Vagina (tissue), 2 donors: ENCODE data around the gene DNTT. TPM values are rescaled to one million over a fixed set of nuclear protein-coding genes. Genes with fewer than 3 reads are reported as not detected.

Source experiments
- DNase-seq, 2 donors: peaks; one replicate each; pipeline ENCODE4 v3.0.0-alpha.2; 2017; ENCODE audit errors: extremely low spot score in 2 of 2
- H3K27ac ChIP-seq: fragments of 200-600 bp; sonication (generic); one replicate; pipeline ENCODE4 v1.5.1; 2019
- H3K27me3 ChIP-seq: fragments of 200-600 bp; sonication (generic); one replicate; pipeline ENCODE4 v1.5.1; 2019
- H3K36me3 ChIP-seq, 2 donors: fragments of 200-600 bp; sonication (generic); one replicate each; pipeline ENCODE4 v1.5.1; 2017 to 2019
- H3K4me1 ChIP-seq: fragments of 200-600 bp; sonication (generic); one replicate; pipeline ENCODE4 v1.5.1; 2019
- H3K4me3 ChIP-seq, 2 donors: fragments of 200-600 bp; sonication (generic); 1 replicate in 1 of 2; 2 replicates in 1 of 2; pipeline ENCODE4 v1.5.1; 2016 to 2019
- H3K9me3 ChIP-seq: fragments of 200-600 bp; sonication (generic); one replicate; pipeline ENCODE4 v1.5.1; 2019
- POLR2A ChIP-seq, 2 donors: fragments of 450-650 bp; IDR thresholded peaks; one replicate each; pipeline ENCODE4 v1.6.1; 2017; ENCODE audit warnings: antibody characterized with exemption in 2 of 2, mild to moderate bottlenecking in 2 of 2, moderate library complexity in 2 of 2
- POLR2AphosphoS5 ChIP-seq, 2 donors: sonication (generic); formaldehyde crosslinking; IDR thresholded peaks; one replicate each; pipeline ENCODE4 v1.9.0; 2017; ENCODE audit warnings: antibody characterized with exemption in 2 of 2, mild to moderate bottlenecking in 2 of 2, low read depth in 1 of 2; ENCODE audit not compliant: insufficient read depth in 1 of 2
- intact Hi-C: fragments of 100-400 bp; cut with DNase I; formaldehyde crosslinking; loops from one replicate; pipeline ENCODE4 v1.15.1; 2023
- total RNA-seq: library from RNA; depleted of rRNA; stranded (reverse); fragments of >200 nt; gene quantifications from one replicate; pipeline ENCODE4 v1.2.3, GENCODE V29; 2016
- TF ChIP-seq, protein P1 (sequence below), 3 experiments: fragments of 450-650 bp in 2 of 3; fragments of 200-600 bp in 1 of 3; sonication (generic) in 1 of 3; IDR thresholded peaks; one replicate each; pipeline ENCODE4 v1.5.1; 2017 to 2019; ENCODE audit warnings: antibody characterized with exemption in 3 of 3, mild to moderate bottlenecking in 2 of 3, moderate library complexity in 2 of 3

The DNTT gene
- total RNA-seq, 1 donor from 2014 or later: not detected

DNA sequence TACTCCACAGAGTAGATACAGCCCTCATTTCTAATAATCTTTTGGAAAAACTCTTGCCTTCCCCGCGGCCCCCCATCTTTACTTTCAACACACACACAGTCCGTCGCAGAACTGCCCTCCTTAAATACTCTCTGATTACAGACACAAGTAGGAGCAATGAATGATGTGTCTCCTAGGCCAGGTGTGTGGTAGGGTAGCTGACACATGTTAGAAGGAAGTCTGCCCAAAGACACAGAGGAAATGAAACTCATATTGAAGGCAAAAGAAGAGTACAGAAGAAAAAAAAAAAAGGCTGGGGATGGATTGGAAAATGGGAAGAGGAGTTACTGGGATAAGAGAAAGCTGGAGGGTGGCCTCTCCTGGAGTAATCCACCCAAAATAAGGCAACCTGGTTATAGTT is 39.9 kb downstream of the DNTT start:
- no peaks in the 10 kb centered on the region for H3K4me1 ChIP-seq
- no peaks in the 10 kb centered on the region for H3K9me3 ChIP-seq
- intact Hi-C loops: no loop called here
- TF ChIP-seq POLR2A (IDR thresholded peaks at IDR 0.05) (no peak), POLR2AphosphoS5 (IDR thresholded peaks at IDR 0.05; ENCODE audit: insufficient read depth in 1 of 2, low read depth in 1 of 2) (no peak)
- TF ChIP-seq, protein P1, sequence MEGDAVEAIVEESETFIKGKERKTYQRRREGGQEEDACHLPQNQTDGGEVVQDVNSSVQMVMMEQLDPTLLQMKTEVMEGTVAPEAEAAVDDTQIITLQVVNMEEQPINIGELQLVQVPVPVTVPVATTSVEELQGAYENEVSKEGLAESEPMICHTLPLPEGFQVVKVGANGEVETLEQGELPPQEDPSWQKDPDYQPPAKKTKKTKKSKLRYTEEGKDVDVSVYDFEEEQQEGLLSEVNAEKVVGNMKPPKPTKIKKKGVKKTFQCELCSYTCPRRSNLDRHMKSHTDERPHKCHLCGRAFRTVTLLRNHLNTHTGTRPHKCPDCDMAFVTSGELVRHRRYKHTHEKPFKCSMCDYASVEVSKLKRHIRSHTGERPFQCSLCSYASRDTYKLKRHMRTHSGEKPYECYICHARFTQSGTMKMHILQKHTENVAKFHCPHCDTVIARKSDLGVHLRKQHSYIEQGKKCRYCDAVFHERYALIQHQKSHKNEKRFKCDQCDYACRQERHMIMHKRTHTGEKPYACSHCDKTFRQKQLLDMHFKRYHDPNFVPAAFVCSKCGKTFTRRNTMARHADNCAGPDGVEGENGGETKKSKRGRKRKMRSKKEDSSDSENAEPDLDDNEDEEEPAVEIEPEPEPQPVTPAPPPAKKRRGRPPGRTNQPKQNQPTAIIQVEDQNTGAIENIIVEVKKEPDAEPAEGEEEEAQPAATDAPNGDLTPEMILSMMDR (IDR thresholded peaks at IDR 0.05): no peak
- DNase-seq: no peak
- no peaks in the 10 kb centered on the region for H3K27me3 ChIP-seq
- H3K36me3 ChIP-seq: no peaks in the 10 kb centered on the region
- H3K27ac ChIP-seq: no peak overlapping the region
- no peak overlapping the region for H3K4me3 ChIP-seq

DNA sequence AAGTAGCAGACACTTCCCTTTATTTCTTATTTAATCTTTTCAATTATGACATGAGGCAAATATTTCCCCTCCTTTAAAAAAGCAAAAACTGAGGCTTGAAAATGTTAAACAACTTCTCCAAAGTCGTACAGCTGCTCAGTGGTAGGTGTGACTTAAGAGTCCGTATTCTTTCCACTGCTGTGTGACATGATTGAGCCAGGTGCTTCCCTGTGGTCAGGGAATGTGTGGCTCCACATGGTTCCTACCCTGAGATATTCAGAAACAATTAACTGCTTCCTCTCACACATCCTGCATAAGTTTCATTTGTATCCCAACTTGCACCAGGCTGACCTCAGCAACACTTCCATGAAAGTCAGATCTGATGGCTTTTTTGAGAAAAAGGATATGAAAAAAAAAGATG is 41.0 kb downstream of the DNTT start:
- Histone ChIP-seq H3K4me3 (no peak overlapping the region), H3K4me1 (no peaks in the 10 kb centered on the region), H3K27ac (no peak overlapping the region), H3K9me3 (no peaks in the 10 kb centered on the region), H3K27me3 (no peaks in the 10 kb centered on the region), H3K36me3 (no peaks in the 10 kb centered on the region)
- TF ChIP-seq POLR2A (IDR thresholded peaks at IDR 0.05) (no peak), POLR2AphosphoS5 (IDR thresholded peaks at IDR 0.05; ENCODE audit: insufficient read depth in 1 of 2, low read depth in 1 of 2) (no peak)
- TF ChIP-seq, protein P1 (IDR thresholded peaks at IDR 0.05): no peak
- intact Hi-C loops: no loop called here
- no peak for DNase-seq

DNA sequence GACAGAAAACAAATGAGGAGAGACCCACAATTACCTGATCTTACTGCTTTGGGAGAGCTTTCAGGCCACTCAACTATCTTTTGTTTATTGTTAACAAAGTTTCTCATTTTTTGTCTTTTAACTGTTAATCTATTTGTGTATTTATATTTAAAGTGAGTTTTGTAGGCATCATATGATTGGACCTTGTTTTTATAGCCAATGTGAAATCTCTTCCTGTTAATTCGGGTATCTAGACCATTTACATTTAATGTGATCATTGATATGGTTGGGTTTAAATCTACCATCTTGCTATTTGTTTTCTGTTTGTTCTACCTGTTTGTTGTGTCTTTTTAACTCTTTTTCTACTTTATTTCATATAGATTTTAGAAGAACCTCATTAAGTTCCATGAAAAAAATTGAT is 42.1 kb downstream of the DNTT start:
- Histone ChIP-seq H3K4me3 (no peak overlapping the region), H3K27me3 (no peaks in the 10 kb centered on the region), H3K27ac (no peak overlapping the region), H3K36me3 (no peaks in the 10 kb centered on the region), H3K4me1 (no peaks in the 10 kb centered on the region), H3K9me3 (no peaks in the 10 kb centered on the region)
- no peak for DNase-seq
- TF ChIP-seq POLR2A (IDR thresholded peaks at IDR 0.05): no peak
- TF ChIP-seq, protein P1 (IDR thresholded peaks at IDR 0.05): no peak
- intact Hi-C loops: no loop called here

DNA sequence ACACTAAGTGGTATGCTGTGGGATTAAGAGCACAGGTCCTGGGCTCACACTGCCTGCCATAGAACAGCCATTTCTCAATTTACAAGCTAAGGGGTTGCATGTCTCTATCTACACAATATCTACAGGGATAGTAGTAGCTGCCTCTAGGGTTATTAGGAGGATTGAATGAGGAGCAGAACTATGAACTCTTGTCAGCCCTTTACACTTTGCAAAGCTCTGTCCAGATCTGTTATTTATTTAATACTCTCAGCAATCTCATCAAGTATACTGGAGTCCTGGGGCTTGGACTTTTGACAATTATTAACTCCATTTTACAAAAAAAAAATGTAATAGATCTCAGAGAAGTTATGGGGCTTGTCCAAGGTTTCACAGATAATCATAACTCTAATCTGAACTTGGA is 47.8 kb downstream of the DNTT start:
- H3K27ac ChIP-seq: no peak overlapping the region
- TF ChIP-seq, protein P1 (IDR thresholded peaks at IDR 0.05): no peak
- TF ChIP-seq POLR2A (IDR thresholded peaks at IDR 0.05) (no peak), POLR2AphosphoS5 (IDR thresholded peaks at IDR 0.05; ENCODE audit: insufficient read depth in 1 of 2, low read depth in 1 of 2) (no peak)
- H3K9me3 ChIP-seq: no peaks in the 10 kb centered on the region
- H3K4me3 ChIP-seq: no peak overlapping the region
- no peak for DNase-seq
- H3K4me1 ChIP-seq: no peaks in the 10 kb centered on the region
- intact Hi-C loops: no loop called here
- no peaks in the 10 kb centered on the region for H3K27me3 ChIP-seq
- no peaks in the 10 kb centered on the region for H3K36me3 ChIP-seq

DNA sequence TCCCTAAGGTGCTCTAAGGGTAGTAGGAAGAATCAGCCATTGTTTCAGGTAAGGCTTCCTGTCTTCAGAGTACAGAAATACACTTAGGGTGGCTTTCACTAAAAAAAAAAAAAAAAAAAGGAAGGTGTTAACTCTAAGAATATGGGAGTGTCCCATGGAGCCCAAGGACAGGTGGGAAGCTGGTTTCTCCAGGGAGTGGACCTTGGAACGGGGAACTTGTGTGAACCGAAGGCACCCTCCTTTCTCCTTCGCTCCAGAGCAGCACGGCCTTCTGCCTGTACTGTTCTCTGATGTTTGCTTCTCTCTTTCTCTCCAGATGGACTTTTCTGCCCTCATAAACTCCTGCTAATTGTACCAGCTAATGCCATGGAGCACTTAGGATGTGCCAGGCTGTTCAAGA is 48.3 kb downstream of the DNTT start:
- intact Hi-C loops: no loop called here
- no peaks in the 10 kb centered on the region for H3K27me3 ChIP-seq
- TF ChIP-seq POLR2A (IDR thresholded peaks at IDR 0.05) (no peak), POLR2AphosphoS5 (IDR thresholded peaks at IDR 0.05; ENCODE audit: insufficient read depth in 1 of 2, low read depth in 1 of 2) (no peak)
- TF ChIP-seq, protein P1 (IDR thresholded peaks at IDR 0.05): no peak
- no peak overlapping the region for H3K27ac ChIP-seq
- DNase-seq: no peak
- no peaks in the 10 kb centered on the region for H3K36me3 ChIP-seq
- no peaks in the 10 kb centered on the region for H3K4me1 ChIP-seq
- H3K4me3 ChIP-seq: no peak overlapping the region
- no peaks in the 10 kb centered on the region for H3K9me3 ChIP-seq
